Effector CD8-positive, alpha-beta T cell (primary cell): ENCODE results near the gene SPTY2D1.
"Not testable (repeated sequence)": the region's sequence is repeated elsewhere in the genome, so short reads cannot be mapped to it uniquely, and the experiment has no call there.

Experiments used
- DNase-seq: peaks from one replicate; lab custom pipeline; 2025; lab: John Stamatoyannopoulos, UW
- total RNA-seq, 4 experiments: gene quantifications; one replicate each; lab custom pipeline; 2026; lab: John Stamatoyannopoulos, UW

The SPTY2D1 gene, protein sequence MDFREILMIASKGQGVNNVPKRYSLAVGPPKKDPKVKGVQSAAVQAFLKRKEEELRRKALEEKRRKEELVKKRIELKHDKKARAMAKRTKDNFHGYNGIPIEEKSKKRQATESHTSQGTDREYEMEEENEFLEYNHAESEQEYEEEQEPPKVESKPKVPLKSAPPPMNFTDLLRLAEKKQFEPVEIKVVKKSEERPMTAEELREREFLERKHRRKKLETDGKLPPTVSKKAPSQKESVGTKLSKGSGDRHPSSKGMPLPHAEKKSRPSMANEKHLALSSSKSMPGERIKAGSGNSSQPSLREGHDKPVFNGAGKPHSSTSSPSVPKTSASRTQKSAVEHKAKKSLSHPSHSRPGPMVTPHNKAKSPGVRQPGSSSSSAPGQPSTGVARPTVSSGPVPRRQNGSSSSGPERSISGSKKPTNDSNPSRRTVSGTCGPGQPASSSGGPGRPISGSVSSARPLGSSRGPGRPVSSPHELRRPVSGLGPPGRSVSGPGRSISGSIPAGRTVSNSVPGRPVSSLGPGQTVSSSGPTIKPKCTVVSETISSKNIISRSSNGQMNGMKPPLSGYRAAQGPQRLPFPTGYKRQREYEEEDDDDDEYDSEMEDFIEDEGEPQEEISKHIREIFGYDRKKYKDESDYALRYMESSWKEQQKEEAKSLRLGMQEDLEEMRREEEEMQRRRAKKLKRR
- 71.7 to 90.6 (median 80.2) reads per million in 4 experiments for total RNA-seq

- DNase-seq = peak; percentile 96
Measured at GRCh38 chr11:18634140-18635032, at the start of gene SPTY2D1. Gene SPTY2D1 (minus strand): TSS chr11:18634342. CDS start chr11:18634257, 85 bp downstream.

DNA sequence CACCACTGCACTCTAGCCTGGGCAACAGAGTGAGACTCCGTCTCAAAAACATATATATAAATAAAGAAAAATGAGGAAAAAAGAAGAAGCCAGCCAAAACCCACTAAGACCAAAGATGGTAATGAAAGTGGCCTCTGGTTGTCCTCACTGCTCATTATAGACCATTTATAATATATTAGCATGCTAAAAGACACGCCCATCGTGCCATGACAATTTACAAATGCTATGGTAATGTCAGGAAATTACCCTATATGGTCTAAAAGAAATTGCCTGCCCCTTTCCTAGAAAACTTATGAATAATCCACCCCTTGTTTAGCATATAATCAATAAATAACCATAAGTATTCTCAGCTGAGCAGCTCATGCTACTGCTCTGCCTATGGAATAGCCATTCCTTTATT, 48.3 kb upstream of the SPTY2D1 start:
- no peak for DNase-seq

DNA sequence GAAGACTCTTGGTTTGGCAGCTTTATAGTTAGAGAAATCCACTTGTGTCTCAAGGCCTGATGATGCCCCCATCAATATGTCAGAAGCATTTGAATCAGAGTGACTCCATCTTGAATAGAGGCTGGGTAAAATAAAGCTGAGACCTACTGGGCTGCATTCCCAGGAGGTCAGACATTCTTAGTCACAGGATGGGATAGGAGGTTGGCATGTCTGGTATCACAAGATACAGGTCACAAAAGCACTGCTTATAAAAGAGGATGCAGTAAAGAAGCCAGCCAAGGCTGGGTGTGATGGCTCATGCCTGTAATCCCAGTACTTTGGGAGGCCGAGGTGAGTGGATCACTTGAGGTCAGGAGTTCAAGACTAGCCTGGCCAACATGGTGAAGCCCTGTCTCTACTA, 47.8 kb upstream of the SPTY2D1 start:
- not testable (repeated sequence) for DNase-seq

- DNase-seq = no peak
Measured at GRCh38 chr11:18677560-18677959, 43.4 kb upstream of the SPTY2D1 start.

- no peak for DNase-seq
Measured at GRCh38 chr11:18676803-18677202, 42.7 kb upstream of the SPTY2D1 start.

DNA sequence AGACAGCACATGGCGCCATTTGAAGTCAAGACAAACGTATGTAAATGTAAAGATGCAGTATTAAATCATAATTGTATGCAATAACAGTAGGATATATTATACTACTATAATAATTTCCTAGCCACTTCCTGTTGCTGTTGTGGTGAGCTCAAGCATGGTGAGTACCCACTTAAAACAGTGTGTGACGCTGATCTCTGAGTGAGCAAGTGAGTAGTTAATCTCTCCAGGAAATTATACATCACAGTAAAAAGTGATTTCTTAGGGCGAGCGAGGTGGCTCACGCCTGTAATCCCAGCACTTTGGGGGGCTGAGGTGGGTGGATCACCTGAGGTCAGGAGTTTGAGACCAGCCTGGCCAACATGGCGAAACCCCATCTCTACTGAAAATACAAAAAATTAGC, 38.1 kb upstream of the SPTY2D1 start:
- DNase-seq = peak; percentile 6

- DNase-seq = no peak
Measured at GRCh38 chr11:18671246-18671645, 37.1 kb upstream of the SPTY2D1 start.

DNA sequence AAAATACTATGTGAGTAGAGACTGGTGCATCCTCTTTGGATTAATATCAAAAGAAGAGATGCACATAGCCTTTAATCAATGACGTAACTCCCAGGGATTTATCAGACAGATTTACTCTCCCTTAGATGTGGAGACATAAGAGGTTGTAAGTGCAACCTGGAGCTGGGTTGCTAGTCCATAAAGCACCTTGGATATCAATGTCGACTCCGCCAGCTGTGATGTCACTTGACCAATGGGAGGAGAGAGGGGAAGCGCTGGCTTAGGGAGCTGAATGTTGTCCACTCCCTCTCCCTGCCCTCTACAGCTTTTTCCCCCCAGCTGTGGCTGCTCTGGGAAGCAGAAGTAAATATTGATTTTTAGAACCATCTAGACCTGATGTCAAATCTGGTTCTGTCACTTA, 35.6 kb upstream of the SPTY2D1 start:
- no peak for DNase-seq

- DNase-seq = no peak
Measured at GRCh38 chr11:18669219-18669596, 35.1 kb upstream of the SPTY2D1 start.

GRCh38 chr11:18668131-18668530, 34.0 kb upstream of the SPTY2D1 start:
- no peak for DNase-seq

DNA sequence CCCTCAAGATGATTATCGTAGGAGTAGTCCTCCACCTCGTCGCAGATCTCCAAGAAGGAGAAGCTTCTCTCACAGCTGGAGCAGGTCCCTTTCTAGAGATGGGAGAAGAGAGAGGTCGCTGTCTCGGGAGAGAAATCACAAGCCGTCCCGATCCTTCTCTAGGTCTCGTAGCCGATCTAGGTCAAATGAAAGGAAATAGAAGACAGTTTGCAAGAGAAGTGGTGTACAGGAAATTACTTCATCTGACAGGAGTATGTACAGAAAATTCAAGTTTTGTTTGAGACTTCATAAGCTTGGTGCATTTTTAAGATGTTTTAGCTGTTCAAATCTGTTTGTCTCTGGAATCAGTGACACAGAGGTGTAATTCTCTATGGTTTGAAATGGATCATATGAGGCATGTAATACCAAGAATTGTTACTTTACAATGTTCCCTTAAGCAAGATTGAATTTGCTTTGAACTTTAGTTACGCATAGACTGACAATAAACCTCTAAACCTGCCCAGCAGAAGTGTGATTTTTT, 31.3 kb upstream of the SPTY2D1 start:
- DNase-seq = not testable (repeated sequence)

- no peak for DNase-seq
Measured at GRCh38 chr11:18657673-18658072, 23.5 kb upstream of the SPTY2D1 start.

DNA sequence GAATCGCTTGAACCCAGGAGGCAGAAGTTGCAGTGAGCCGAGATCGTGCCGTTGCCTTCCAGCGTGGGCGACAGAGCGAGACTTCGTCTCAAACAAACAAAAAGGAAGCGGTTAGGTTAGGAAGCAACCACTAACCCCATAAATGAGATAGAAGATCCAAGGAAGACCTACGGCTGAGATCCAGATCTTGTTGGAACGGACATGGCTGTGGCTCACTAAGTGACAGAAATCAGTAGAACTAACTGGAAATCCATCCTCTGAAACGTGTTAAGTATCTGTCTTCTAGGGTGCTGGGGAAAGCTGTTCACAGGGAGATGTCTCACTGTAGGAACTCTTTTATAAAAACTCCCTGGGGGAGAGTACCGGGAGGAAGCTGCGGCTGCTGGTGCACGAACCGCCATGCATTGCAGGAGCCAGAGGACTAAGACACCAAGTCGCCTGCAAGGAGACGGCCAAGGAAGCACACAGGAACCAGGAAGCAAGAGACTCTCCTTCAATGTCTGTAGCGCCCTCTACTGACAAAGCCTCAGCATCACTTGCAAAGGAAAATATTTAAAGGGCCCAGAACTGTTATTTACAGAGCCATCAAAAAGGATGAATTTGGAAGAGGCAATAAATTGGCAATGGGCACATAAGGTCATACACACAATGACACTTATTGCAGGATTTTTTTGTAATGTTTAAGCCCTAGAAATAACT, 16.9 kb upstream of the SPTY2D1 start:
- DNase-seq = no peak

GRCh38 chr11:18650353-18650752, 16.2 kb upstream of the SPTY2D1 start:
- no peak for DNase-seq

- not testable (repeated sequence) for DNase-seq
Measured at GRCh38 chr11:18643034-18643433, 8.9 kb upstream of the SPTY2D1 start.

DNA sequence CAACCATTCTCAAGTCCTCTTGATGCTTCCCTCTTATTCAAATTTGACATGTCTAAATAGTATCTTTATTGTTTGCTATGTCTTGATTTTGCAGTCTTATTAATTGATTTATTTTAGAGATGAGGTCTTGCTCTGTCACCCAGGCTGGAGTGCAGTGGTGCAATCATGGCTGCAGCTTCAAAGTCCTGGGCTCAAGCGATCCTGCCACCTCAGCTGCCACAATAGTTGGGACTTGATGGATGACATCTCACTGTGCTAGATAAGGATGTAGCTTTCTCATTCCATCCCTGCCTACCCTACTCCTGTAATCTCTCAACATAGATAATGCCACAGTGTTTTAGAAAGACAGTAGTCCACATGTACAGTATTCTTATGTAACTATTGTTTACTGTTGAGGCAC, 7.5 kb upstream of the SPTY2D1 start:
- no peak for DNase-seq

- no peak for DNase-seq
Measured at GRCh38 chr11:18633256-18634139, 644 bp downstream of the SPTY2D1 start.

GRCh38 chr11:18632841-18633240, 1.3 kb downstream of the SPTY2D1 start:
- DNase-seq = no peak

GRCh38 chr11:18624161-18624560, 10.0 kb downstream of the SPTY2D1 start:
- no peak for DNase-seq

- DNase-seq = no peak
Measured at GRCh38 chr11:18623707-18624106, 10.4 kb downstream of the SPTY2D1 start.
